ENCODE measurements around the gene ROCK2.

GRCh38 chr2:11237122-11237521 is 107.3 kb downstream of the ROCK2 start:
- TF ChIP-seq, protein P1, sequence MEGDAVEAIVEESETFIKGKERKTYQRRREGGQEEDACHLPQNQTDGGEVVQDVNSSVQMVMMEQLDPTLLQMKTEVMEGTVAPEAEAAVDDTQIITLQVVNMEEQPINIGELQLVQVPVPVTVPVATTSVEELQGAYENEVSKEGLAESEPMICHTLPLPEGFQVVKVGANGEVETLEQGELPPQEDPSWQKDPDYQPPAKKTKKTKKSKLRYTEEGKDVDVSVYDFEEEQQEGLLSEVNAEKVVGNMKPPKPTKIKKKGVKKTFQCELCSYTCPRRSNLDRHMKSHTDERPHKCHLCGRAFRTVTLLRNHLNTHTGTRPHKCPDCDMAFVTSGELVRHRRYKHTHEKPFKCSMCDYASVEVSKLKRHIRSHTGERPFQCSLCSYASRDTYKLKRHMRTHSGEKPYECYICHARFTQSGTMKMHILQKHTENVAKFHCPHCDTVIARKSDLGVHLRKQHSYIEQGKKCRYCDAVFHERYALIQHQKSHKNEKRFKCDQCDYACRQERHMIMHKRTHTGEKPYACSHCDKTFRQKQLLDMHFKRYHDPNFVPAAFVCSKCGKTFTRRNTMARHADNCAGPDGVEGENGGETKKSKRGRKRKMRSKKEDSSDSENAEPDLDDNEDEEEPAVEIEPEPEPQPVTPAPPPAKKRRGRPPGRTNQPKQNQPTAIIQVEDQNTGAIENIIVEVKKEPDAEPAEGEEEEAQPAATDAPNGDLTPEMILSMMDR (IDR thresholded peaks at IDR 0.05), result no peak
- no peak for TF ChIP-seq EZH2 (IDR thresholded peaks at IDR 0.05; ENCODE audit: borderline replicate concordance, insufficient read depth, low read depth, low read length, poor library complexity, severe bottlenecking)
